Measurements from ENCODE around the gene XCL1. TPM values are rescaled to one million over a fixed set of nuclear protein-coding genes. Genes with fewer than 3 reads are reported as not detected.
A peak's percentile ranks its signal among the peaks of the same experiment; 100 is the strongest.

Gene XCL1
- total RNA-seq, 1 experiment from 2014 or later, result not detected

DNA sequence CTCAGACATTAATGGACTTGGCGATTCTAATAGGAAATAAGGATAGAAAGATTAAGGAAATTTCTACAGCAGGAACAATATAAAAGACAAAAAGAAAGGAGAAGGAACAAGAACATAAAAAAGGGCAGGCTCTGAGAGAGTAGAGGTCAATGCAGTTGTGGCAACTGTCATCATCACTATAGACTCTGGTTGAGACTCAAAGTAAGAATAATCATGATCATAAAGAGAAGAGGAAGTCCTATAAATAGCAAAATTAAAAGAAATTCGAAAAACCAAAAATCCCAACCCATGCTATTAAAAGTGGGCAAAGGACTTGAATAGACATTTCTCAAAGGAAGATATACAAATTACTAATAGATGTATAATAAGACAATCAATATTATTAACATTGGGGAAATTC lies 14.4 kb upstream of the XCL1 start:
- TF ChIP-seq, protein P1, sequence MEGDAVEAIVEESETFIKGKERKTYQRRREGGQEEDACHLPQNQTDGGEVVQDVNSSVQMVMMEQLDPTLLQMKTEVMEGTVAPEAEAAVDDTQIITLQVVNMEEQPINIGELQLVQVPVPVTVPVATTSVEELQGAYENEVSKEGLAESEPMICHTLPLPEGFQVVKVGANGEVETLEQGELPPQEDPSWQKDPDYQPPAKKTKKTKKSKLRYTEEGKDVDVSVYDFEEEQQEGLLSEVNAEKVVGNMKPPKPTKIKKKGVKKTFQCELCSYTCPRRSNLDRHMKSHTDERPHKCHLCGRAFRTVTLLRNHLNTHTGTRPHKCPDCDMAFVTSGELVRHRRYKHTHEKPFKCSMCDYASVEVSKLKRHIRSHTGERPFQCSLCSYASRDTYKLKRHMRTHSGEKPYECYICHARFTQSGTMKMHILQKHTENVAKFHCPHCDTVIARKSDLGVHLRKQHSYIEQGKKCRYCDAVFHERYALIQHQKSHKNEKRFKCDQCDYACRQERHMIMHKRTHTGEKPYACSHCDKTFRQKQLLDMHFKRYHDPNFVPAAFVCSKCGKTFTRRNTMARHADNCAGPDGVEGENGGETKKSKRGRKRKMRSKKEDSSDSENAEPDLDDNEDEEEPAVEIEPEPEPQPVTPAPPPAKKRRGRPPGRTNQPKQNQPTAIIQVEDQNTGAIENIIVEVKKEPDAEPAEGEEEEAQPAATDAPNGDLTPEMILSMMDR (conservative IDR thresholded peaks at IDR 0.05), result no peak
- TF ChIP-seq EZH2 (IDR thresholded peaks at IDR 0.05; ENCODE audit: low read depth), result no peak
- no peak overlapping the region for H3K4me3 ChIP-seq
- H3K4me2 ChIP-seq, result no peak overlapping the region
- H3K27ac ChIP-seq, result no peak overlapping the region
- ChIA-PET CTCF (no interaction called here), POLR2A (ENCODE audit: unreplicated experiment) (no interaction called here)
- no peaks in the 10 kb centered on the region for H3K79me2 ChIP-seq (ENCODE audit: low read depth)
- H3F3A ChIP-seq (ENCODE audit: insufficient read depth, low read depth), result no peaks in the 10 kb centered on the region
- no peaks in the 10 kb centered on the region for H3K9me2 ChIP-seq (ENCODE audit: insufficient read depth)
- no peaks in the 10 kb centered on the region; the same call in 1 of the 2 replicates for H3K4me1 ChIP-seq (replicated peaks; ENCODE audit: insufficient read depth)
- no peaks in the 10 kb centered on the region for H3K36me3 ChIP-seq (ENCODE audit: low read depth)
- BruUV-seq (replicated peaks), result no TSS peak
- no peaks in the 10 kb centered on the region for H3K9me3 ChIP-seq (ENCODE audit: insufficient read depth, low read depth)
- no peaks in the 10 kb centered on the region for H3K27me3 ChIP-seq (ENCODE audit: insufficient read depth, low read depth)
- intact Hi-C loops (cut with micrococcal nuclease; ENCODE audit: unreplicated experiment), result no loop called here
- no peak for DNase-seq
- H4K20me1 ChIP-seq (ENCODE audit: insufficient read depth), result no peaks in the 10 kb centered on the region
- no peak overlapping the region for H2AFZ ChIP-seq

DNA sequence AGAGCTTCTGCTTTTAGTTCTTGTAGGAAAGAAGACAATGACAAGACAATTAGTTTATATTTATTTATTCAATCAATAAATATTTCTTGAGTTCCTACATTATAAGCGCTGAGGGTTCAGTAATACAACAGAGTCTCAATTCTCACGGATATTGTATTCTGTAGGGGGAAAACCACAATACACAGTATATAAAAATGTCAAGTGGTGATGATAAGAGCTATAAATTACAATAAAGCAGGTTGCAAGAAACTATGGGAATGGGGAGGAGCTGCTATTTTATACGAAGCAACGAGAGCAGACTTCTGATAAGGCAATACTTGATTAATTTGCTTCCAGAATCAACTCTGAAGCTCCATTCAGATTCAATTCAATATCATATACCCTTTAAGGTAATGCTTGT lies 10.6 kb upstream of the XCL1 start:
- H3F3A ChIP-seq (ENCODE audit: insufficient read depth, low read depth), result no peaks in the 10 kb centered on the region
- ChIA-PET POLR2A (ENCODE audit: unreplicated experiment) (no interaction called here), CTCF (no interaction called here)
- H3K79me2 ChIP-seq (ENCODE audit: low read depth), result no peaks in the 10 kb centered on the region
- H3K36me3 ChIP-seq (ENCODE audit: low read depth), result no peaks in the 10 kb centered on the region
- no peak overlapping the region for H2AFZ ChIP-seq
- no peaks in the 10 kb centered on the region for H3K27me3 ChIP-seq (ENCODE audit: insufficient read depth, low read depth)
- no peaks in the 10 kb centered on the region for H3K9me2 ChIP-seq (ENCODE audit: insufficient read depth)
- TF ChIP-seq EZH2 (IDR thresholded peaks at IDR 0.05; ENCODE audit: low read depth), result no peak
- no peak for DNase-seq
- no peak overlapping the region for H3K4me3 ChIP-seq
- H3K9me3 ChIP-seq (ENCODE audit: insufficient read depth, low read depth), result no peaks in the 10 kb centered on the region
- intact Hi-C loops (cut with micrococcal nuclease; ENCODE audit: unreplicated experiment), result no loop called here
- H3K4me2 ChIP-seq, result no peak overlapping the region
- H3K4me1 ChIP-seq (replicated peaks; ENCODE audit: insufficient read depth), result no peaks in the 10 kb centered on the region
- H3K27ac ChIP-seq, result no peak overlapping the region
- H4K20me1 ChIP-seq (ENCODE audit: insufficient read depth), result no peaks in the 10 kb centered on the region
- no TSS peak for BruUV-seq (replicated peaks)

DNA sequence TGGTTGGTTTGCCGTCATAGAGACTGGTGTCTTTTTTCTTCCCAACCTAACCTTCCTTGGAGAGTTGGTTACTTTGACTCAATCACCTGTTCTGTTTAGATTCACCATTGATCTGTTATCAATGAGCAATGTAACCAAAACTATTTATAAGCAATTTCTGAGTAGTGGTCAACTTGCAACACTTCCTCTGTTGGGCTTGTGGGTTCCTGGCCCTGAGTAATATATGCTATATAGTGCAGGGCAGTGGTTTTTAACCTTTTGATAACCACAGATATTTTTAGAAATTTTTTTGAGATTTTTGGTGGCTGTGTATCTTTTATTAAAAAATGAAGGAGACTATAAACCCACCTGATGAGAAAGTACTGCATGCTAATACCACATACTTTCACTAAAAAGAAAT lies 9.4 kb upstream of the XCL1 start:
- Histone ChIP-seq H3K4me1 (replicated peaks; ENCODE audit: insufficient read depth) (no peaks in the 10 kb centered on the region), H3F3A (ENCODE audit: insufficient read depth, low read depth) (no peaks in the 10 kb centered on the region), H3K36me3 (ENCODE audit: low read depth) (no peaks in the 10 kb centered on the region), H3K9me2 (ENCODE audit: insufficient read depth) (no peaks in the 10 kb centered on the region), H3K79me2 (ENCODE audit: low read depth) (no peaks in the 10 kb centered on the region), H4K20me1 (ENCODE audit: insufficient read depth) (no peaks in the 10 kb centered on the region), H3K27ac (no peak overlapping the region), H3K4me3 (no peak overlapping the region), H3K4me2 (no peak overlapping the region), H3K9me3 (ENCODE audit: insufficient read depth, low read depth) (no peaks in the 10 kb centered on the region), H3K27me3 (ENCODE audit: insufficient read depth, low read depth) (no peaks in the 10 kb centered on the region), H2AFZ (no peak overlapping the region)
- no peak for TF ChIP-seq EZH2 (IDR thresholded peaks at IDR 0.05; ENCODE audit: low read depth)
- TF ChIP-seq, protein P1 (conservative IDR thresholded peaks at IDR 0.05), result no peak
- intact Hi-C loops (cut with micrococcal nuclease; ENCODE audit: unreplicated experiment), result no loop called here
- no peak for DNase-seq
- CTCF ChIA-PET, result interaction anchor here (0.6 kb wide), 1 partner anchor 199 kb away, joined by 3 read pairs; no protein-coding TSS in a partner anchor
- POLR2A ChIA-PET (ENCODE audit: unreplicated experiment), result no interaction called here
- no TSS peak for BruUV-seq (replicated peaks)

DNA sequence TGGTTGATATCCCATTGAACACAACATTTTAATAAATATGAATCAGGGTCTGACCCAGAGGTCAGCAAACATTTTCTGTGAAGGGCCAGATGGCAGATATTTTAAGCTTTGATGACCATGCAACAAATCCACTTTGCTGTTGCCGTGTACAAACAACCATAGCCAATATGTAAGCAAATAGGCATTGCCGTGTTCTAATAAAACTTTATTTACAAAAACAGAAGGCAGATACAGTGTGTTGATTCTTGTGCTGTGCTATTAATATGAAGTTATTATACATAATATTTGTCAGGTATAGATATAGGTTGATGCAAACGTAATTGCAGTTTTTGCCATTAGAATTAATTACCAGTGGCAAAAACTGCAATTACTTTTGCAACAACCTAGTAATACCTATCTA lies 8.8 kb upstream of the XCL1 start:
- Histone ChIP-seq H3K4me1 (replicated peaks; ENCODE audit: insufficient read depth) (no peaks in the 10 kb centered on the region), H3K36me3 (ENCODE audit: low read depth) (no peaks in the 10 kb centered on the region), H3K4me2 (no peak overlapping the region), H2AFZ (0 out of 2 replicates have a peak overlapping the region, but pooled peaks have one; percentile 26), H3F3A (ENCODE audit: insufficient read depth, low read depth) (no peaks in the 10 kb centered on the region), H3K79me2 (ENCODE audit: low read depth) (no peaks in the 10 kb centered on the region), H3K27ac (no peak overlapping the region), H3K27me3 (ENCODE audit: insufficient read depth, low read depth) (no peaks in the 10 kb centered on the region), H3K9me2 (ENCODE audit: insufficient read depth) (no peaks in the 10 kb centered on the region), H3K9me3 (ENCODE audit: insufficient read depth, low read depth) (no peaks in the 10 kb centered on the region), H4K20me1 (ENCODE audit: insufficient read depth) (no peaks in the 10 kb centered on the region), H3K4me3 (no peak overlapping the region)
- no peak for DNase-seq
- ChIA-PET CTCF (no interaction called here), POLR2A (ENCODE audit: unreplicated experiment) (no interaction called here)
- TF ChIP-seq EZH2 (IDR thresholded peaks at IDR 0.05; ENCODE audit: low read depth), result no peak
- TF ChIP-seq, protein P1 (conservative IDR thresholded peaks at IDR 0.05), result no peak
- intact Hi-C loops (cut with micrococcal nuclease; ENCODE audit: unreplicated experiment), result no loop called here
- BruUV-seq (replicated peaks), result no TSS peak

Data from PC-9 (cell line).